H9 (cell line): ENCODE measurements around the gene IGF2BP2. TPM values are rescaled to one million over a fixed set of nuclear protein-coding genes. Genes with fewer than 3 reads are reported as not detected.

Experiments
- DNase-seq: peaks from one replicate; pipeline ENCODE4 v3.0.0-alpha.2; 2017
- H2AFZ ChIP-seq: one replicate; pipeline ENCODE4 v1.6.1; 2013; ENCODE audit warnings: mild to moderate bottlenecking, low read length, control low read depth, moderate library complexity
- H2AK5ac ChIP-seq: 2 replicates; pipeline ENCODE4 v1.6.1; 2013; ENCODE audit warnings: low read length, control low read depth, mixed read lengths; ENCODE audit not compliant: insufficient read length
- H2BK120ac ChIP-seq: one replicate; pipeline ENCODE4 v1.6.1; 2013; ENCODE audit warnings: low read depth, mild to moderate bottlenecking, low read length, control low read depth, inconsistent platforms; ENCODE audit not compliant: poor library complexity, severe bottlenecking
- H2BK12ac ChIP-seq: 2 replicates; pipeline ENCODE4 v1.6.1; 2013; ENCODE audit warnings: low read length, control low read depth, mixed read lengths, low read depth; ENCODE audit not compliant: insufficient read length
- H2BK15ac ChIP-seq: 2 replicates; pipeline ENCODE4 v1.6.1; 2013; ENCODE audit warnings: low read depth, low read length, control low read depth
- H2BK20ac ChIP-seq: one replicate; pipeline ENCODE4 v1.6.1; 2013; ENCODE audit warnings: low read depth, mild to moderate bottlenecking, low read length, control low read depth, inconsistent platforms; ENCODE audit not compliant: poor library complexity, severe bottlenecking
- H2BK5ac ChIP-seq: 2 replicates; pipeline ENCODE4 v1.6.1; 2013; ENCODE audit warnings: low read length, control low read depth, mixed read lengths; ENCODE audit not compliant: insufficient read length
- H3K14ac ChIP-seq: 2 replicates; pipeline ENCODE4 v1.6.1; 2013; ENCODE audit warnings: low read length, control low read depth; ENCODE audit not compliant: insufficient read depth
- H3K18ac ChIP-seq: 2 replicates; pipeline ENCODE4 v1.6.1; 2013; ENCODE audit warnings: low read depth, mild to moderate bottlenecking, mixed read lengths, low read length, control low read depth; ENCODE audit not compliant: insufficient read length
- H3K23ac ChIP-seq: 2 replicates; pipeline ENCODE4 v1.6.1; 2013; ENCODE audit warnings: low read length, control low read depth, mixed read lengths, low read depth; ENCODE audit not compliant: insufficient read length
- H3K23me2 ChIP-seq: 2 replicates; pipeline ENCODE4 v1.6.1; 2013; ENCODE audit warnings: low read depth, mild to moderate bottlenecking, mixed read lengths, low read length, control low read depth; ENCODE audit not compliant: insufficient read length, poor library complexity, severe bottlenecking
- H3K27ac ChIP-seq: 2 replicates; pipeline ENCODE4 v1.5.1; 2013; ENCODE audit warnings: low read length, control low read depth, mixed read lengths, low read depth; ENCODE audit not compliant: insufficient read length
- H3K27me3 ChIP-seq: 2 replicates; pipeline ENCODE4 v1.6.1; 2013; ENCODE audit warnings: low read length, control low read depth, inconsistent platforms; ENCODE audit not compliant: insufficient read depth
- H3K4ac ChIP-seq: 2 replicates; pipeline ENCODE4 v1.6.1; 2013; ENCODE audit warnings: low read depth, mild to moderate bottlenecking, control low read depth, inconsistent platforms, low read length, moderate library complexity
- H3K4me1 ChIP-seq: 2 replicates; pipeline ENCODE4 v1.6.1; 2013; ENCODE audit warnings: low read length, control low read depth, inconsistent platforms; ENCODE audit not compliant: insufficient read depth
- H3K4me2 ChIP-seq: 2 replicates; pipeline ENCODE4 v1.6.1; 2013; ENCODE audit warnings: low read length, control low read depth, mixed read lengths; ENCODE audit not compliant: insufficient read length, insufficient read depth
- H3K56ac ChIP-seq: 2 replicates; pipeline ENCODE4 v1.6.1; 2013; ENCODE audit warnings: low read depth, mild to moderate bottlenecking, mixed read lengths, low read length, control low read depth; ENCODE audit not compliant: insufficient read length
- H3K79me1 ChIP-seq: 2 replicates; pipeline ENCODE4 v1.6.1; 2013; ENCODE audit warnings: low read depth, mild to moderate bottlenecking, moderate library complexity, low read length, control low read depth, inconsistent platforms; ENCODE audit not compliant: insufficient read depth, poor library complexity, severe bottlenecking
- H3K79me2 ChIP-seq: 2 replicates; pipeline ENCODE4 v1.6.1; 2013; ENCODE audit warnings: low read length, control low read depth, inconsistent platforms; ENCODE audit not compliant: insufficient read depth
- H3K9ac ChIP-seq: 2 replicates; pipeline ENCODE4 v1.6.1; 2013; ENCODE audit warnings: low read length, control low read depth, mixed read lengths; ENCODE audit not compliant: insufficient read length; ENCODE audit errors: extremely low read depth
- H3K9me3 ChIP-seq: one replicate; pipeline ENCODE4 v1.6.1; 2013; ENCODE audit warnings: low read depth, low read length, inconsistent platforms; ENCODE audit not compliant: control insufficient read depth
- H3T11ph ChIP-seq: one replicate; pipeline ENCODE4 v1.6.1; 2013; ENCODE audit warnings: mild to moderate bottlenecking, low read length, control low read depth, inconsistent platforms
- H4K20me1 ChIP-seq: one replicate; pipeline ENCODE4 v1.6.1; 2013; ENCODE audit not compliant: control insufficient read depth, insufficient read length, insufficient read depth
- H4K5ac ChIP-seq: 2 replicates; pipeline ENCODE4 v1.6.1; 2013; ENCODE audit warnings: low read depth, mild to moderate bottlenecking, mixed read lengths, low read length, control low read depth; ENCODE audit not compliant: insufficient read length
- H4K8ac ChIP-seq: replicated peaks from 2 replicates; pipeline ENCODE4 v1.6.1; 2013; ENCODE audit warnings: low read length, control low read depth, mixed read lengths, low read depth; ENCODE audit not compliant: insufficient read length
- H4K91ac ChIP-seq: 2 replicates; pipeline ENCODE4 v1.6.1; 2013; ENCODE audit warnings: low read depth, mild to moderate bottlenecking, moderate library complexity, mixed read lengths, low read length, control low read depth; ENCODE audit not compliant: insufficient read length
- H3K27ac Mint-ChIP-seq, 3 experiments: 2 replicates in 2 of 3; 3 replicates in 1 of 3; pipeline ENCODE4 v1.8.0; 2020 to 2021; ENCODE audit warnings: mixed read lengths in 3 of 3, mild to moderate bottlenecking in 1 of 3, moderate library complexity in 1 of 3
- H3K27me3 Mint-ChIP-seq: 2 replicates; pipeline ENCODE4 v1.8.0; 2021; ENCODE audit warnings: low read depth, mild to moderate bottlenecking, moderate library complexity, mixed read lengths
- H3K36me3 Mint-ChIP-seq, 3 experiments: 2 replicates in 2 of 3; 3 replicates in 1 of 3; pipeline ENCODE4 v1.8.0; 2020 to 2021; ENCODE audit warnings: low read depth in 3 of 3, mixed read lengths in 3 of 3; ENCODE audit not compliant: insufficient read depth in 1 of 3
- H3K4me1 Mint-ChIP-seq, 2 experiments: 2 replicates each; pipeline ENCODE4 v1.8.0; 2020; ENCODE audit warnings: mixed read lengths in 2 of 2
- H3K4me3 Mint-ChIP-seq, 2 experiments: 2 replicates in 1 of 2; 3 replicates in 1 of 2; pipeline ENCODE4 v1.8.0; 2020 to 2021; ENCODE audit warnings: mild to moderate bottlenecking in 2 of 2, mixed read lengths in 2 of 2, moderate library complexity in 1 of 2
- H3K9me3 Mint-ChIP-seq, 2 experiments: 2 replicates in 1 of 2; 3 replicates in 1 of 2; pipeline ENCODE4 v1.8.0; 2020; ENCODE audit warnings: mild to moderate bottlenecking in 2 of 2, mixed read lengths in 2 of 2, moderate library complexity in 1 of 2
- WGBS: extraction: QIAGEN DNeasy Blood & Tissue Kit; methylation state at CpG from one replicate; pipeline ENCODE4 v1.1.7; 2013; ENCODE audit warnings: missing lambda C conversion rate, low lambda C conversion rate, mixed read lengths; ENCODE audit not compliant: insufficient read length; ENCODE audit errors: extremely low coverage; 5-methylcytosine and 5-hydroxymethylcytosine counted together
- total RNA-seq: library from RNA; stranded (reverse); gene quantifications from 2 replicates; pipeline ENCODE4 v1.2.1, GENCODE V29; 2021
- TF ChIP-seq, protein P1 (sequence below): fragments of 200-600 bp; sonication (generic); conservative IDR thresholded peaks from 3 replicates; pipeline ENCODE4 v1.8.0; 2021; ENCODE audit warnings: antibody characterized with exemption, mild to moderate bottlenecking

The IGF2BP2 gene
- total RNA-seq, 1 experiment from 2014 or later: 130 TPM

DNA sequence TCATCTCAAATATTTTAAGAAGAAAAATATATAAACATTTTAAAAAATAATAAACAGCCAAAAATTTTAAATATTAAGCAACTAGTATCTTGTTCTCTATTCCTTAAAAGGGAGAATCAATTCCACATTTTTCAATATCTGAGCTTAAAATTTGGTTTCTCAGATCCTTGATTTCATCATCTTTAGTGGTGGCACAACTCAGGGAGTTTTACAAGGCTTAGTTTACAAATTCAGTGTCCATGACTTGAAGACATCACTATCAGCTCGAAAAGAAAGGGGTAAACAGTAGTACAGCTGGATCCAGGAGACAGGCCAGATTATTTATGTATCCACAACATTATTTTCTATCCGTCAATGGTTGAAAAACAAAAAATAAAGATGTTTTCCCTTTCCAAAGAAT is 11.6 kb downstream of the IGF2BP2 start:
- H3T11ph ChIP-seq: no peak overlapping the region
- H2BK120ac ChIP-seq: no peak overlapping the region
- no peak overlapping the region for H3K18ac ChIP-seq
- H3K23ac ChIP-seq: no peak overlapping the region
- Mint-ChIP-seq H3K27me3 (no peaks in the 10 kb centered on the region), H3K4me1 (peaks cover 70 to 71% of the 10 kb centered on the region in 2 experiments), H3K4me3 (peak overlapping the region in 1 of 2 experiments; percentile 59; a peak in 1 of 5 replicates), H3K36me3 (peaks cover 2 to 17% (median 5%) of the 10 kb centered on the region in 3 experiments; a peak in 5 of 7 replicates), H3K27ac (peak overlapping the region; percentile 95 to 97 (median 96); a peak in 6 of 7 replicates), H3K9me3 (peaks cover 0 to 4% of the 10 kb centered on the region in 2 experiments; a peak in 1 of 5 replicates)
- no peak overlapping the region for H2BK12ac ChIP-seq
- no peak overlapping the region for H4K91ac ChIP-seq
- H2BK20ac ChIP-seq: no peak overlapping the region
- peak overlapping the region; percentile 27 for H3K27ac ChIP-seq
- no peak overlapping the region for H2AFZ ChIP-seq
- H2BK15ac ChIP-seq: no peak overlapping the region
- no CpG with 5 or more reads among the region's 2 CpGs for WGBS
- no peak overlapping the region for H4K8ac ChIP-seq
- peak overlapping the region; percentile 39 for H3K4me2 ChIP-seq
- no peak for DNase-seq
- H4K20me1 ChIP-seq: no peaks in the 10 kb centered on the region
- no peak overlapping the region for H4K5ac ChIP-seq
- H3K79me2 ChIP-seq: peaks cover 35% of the 10 kb centered on the region
- no peaks in the 10 kb centered on the region for H3K23me2 ChIP-seq
- no peak overlapping the region for H2BK5ac ChIP-seq
- H3K9ac ChIP-seq: no peak overlapping the region
- H2AK5ac ChIP-seq: no peak overlapping the region
- peaks cover 31% of the 10 kb centered on the region for H3K4me1 ChIP-seq
- peaks cover 4% of the 10 kb centered on the region for H3K79me1 ChIP-seq
- H3K27me3 ChIP-seq: no peaks in the 10 kb centered on the region
- H3K4ac ChIP-seq: no peak overlapping the region
- H3K56ac ChIP-seq: no peak overlapping the region
- H3K9me3 ChIP-seq: no peaks in the 10 kb centered on the region
- no peak overlapping the region for H3K14ac ChIP-seq
- TF ChIP-seq, protein P1, sequence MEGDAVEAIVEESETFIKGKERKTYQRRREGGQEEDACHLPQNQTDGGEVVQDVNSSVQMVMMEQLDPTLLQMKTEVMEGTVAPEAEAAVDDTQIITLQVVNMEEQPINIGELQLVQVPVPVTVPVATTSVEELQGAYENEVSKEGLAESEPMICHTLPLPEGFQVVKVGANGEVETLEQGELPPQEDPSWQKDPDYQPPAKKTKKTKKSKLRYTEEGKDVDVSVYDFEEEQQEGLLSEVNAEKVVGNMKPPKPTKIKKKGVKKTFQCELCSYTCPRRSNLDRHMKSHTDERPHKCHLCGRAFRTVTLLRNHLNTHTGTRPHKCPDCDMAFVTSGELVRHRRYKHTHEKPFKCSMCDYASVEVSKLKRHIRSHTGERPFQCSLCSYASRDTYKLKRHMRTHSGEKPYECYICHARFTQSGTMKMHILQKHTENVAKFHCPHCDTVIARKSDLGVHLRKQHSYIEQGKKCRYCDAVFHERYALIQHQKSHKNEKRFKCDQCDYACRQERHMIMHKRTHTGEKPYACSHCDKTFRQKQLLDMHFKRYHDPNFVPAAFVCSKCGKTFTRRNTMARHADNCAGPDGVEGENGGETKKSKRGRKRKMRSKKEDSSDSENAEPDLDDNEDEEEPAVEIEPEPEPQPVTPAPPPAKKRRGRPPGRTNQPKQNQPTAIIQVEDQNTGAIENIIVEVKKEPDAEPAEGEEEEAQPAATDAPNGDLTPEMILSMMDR: no peak
